Measurements from ENCODE around the gene BUB3. TPM values are rescaled to one million over a fixed set of nuclear protein-coding genes. Genes with fewer than 3 reads are reported as not detected.

The BUB3 gene
- total RNA-seq, 1 experiment from 2014 or later = 220 TPM

DNA sequence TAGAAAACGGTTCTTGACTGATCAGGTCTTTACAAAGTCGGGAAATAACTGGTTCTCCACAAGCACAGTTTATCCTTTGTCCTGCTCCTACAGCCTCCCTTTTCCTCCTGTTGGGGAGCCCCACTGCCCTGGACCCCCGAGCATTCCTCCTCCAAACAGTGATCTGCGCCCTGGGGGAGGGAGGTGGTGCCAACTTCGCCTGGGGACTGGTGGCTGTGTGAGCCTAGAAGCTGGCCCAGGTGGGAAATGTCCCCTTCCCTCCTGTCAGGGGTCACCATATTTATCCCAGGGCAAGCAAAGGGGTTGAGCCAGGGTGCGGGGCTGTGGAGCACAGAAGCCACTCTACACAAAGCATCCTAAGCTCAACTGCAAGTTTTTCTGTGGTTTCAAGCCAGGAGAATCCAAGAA lies 13.2 kb upstream of the BUB3 start:
- no peak for DNase-seq (ENCODE audit: low spot score)

DNA sequence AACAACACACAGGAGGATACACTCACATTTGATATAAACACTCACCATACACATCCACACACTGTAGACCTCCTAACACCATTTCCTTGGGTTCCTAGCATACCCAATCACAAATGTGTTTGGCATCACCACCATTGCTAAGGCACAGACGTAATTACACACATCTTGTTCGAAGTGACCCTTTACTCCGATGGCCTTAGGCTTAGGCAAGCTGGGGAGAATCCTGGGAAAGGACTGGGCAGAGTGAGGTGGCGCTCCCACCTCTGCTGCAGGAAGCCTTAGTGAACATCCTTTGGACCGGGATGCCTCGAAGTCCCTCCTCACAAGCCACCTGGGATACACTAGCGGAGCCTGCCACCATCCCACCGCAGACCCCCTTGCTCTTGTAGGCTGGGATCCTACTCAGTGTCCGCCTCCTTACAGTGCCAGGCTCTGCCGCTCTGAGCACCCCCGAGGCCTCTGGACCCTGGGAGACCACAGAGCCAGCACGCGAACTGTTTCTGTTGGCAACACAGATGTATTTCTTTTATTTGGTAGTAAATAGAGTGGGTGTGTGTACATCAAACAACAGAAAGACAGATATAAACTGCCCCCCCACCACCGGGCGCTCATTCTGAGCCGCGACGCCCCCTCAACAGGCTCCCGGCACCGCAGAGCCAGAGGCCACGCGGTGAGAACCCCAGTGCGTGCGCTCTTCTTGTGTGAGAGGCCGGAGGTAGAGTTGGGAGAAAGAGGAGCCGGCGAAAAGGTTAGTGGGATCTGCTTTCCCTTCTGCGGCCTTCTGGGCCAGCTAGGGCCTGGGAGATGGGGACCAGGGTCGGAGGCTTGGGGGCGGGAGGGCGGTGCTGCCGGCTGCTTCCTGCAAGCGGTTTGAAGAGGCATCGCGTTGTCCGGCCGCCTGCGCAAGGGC lies 12.2 kb upstream of the BUB3 start:
- DNase-seq (ENCODE audit: low spot score) = no peak

DNA sequence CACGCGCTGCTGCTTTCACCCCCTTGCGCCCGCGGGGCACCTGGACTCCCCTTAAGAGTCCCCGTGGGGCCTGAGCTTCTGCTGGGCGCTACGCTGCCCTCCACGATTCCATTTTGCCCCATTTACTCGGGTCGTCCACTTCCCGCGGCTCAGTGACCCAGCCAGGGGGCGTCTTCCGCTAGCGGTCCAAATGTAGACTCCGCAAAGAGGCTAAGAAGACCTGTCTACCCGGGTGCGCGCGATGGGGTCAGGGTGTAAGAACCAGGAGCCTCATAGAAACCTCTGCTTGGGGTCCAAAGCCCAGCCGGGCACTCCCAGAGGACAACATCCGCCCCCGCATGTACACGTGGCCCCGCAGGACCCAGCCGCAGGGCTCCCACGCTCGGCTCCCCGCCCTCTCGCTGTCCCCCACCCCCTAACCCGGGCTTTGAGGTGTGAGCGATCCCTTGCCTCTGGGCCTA lies 11.5 kb upstream of the BUB3 start:
- DNase-seq (ENCODE audit: low spot score) = no peak

DNA sequence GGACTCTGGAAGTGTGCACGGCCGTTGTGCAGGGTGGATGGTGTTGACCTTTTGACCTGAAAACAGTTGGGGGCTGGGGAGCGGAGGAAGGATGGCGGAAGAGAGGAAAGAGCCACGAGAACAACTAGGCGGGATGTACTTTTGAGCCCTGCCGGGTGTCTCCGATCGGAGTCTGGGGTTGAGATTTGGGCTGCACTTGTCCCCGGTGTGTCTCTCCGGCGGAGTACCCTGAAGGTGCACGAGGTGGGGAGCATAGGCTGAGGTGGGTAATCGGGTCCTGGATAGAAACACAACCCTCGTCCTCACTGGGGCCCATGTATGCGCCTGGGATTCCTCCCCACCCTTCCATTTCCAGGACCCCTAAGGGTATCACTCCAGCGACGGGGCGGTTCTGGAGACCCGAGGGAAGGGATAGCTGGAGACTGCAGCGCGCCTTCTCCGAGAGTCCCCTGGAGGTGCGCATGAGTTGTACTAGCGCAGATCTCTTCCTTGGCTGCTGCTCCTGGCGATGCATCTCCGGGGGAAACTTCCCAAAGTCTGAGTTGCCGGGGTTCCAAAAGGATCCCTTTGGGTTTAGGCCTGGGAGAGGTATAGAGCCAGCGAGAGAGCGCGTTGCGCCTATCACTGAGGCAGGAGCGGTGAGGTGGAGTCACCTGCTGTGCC lies 10.9 kb upstream of the BUB3 start:
- no peak for DNase-seq (ENCODE audit: low spot score)

DNA sequence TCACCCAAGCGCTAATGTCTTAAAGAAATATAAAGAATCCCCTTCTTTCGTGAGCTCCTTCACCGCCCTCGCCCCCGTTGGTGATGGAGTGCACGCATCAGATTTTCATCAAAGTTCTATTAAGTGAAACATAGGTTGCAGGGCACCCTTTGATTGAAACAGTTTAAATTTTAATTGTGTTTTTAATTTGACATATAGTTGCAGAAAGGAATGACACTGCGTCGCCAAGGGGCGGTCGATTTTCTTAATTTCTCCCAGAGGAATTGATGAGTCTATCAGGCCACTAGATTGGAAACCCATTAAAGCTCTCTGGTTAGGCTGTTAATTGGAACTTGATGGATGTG lies 10.4 kb upstream of the BUB3 start:
- DNase-seq (ENCODE audit: low spot score) = no peak

DNA sequence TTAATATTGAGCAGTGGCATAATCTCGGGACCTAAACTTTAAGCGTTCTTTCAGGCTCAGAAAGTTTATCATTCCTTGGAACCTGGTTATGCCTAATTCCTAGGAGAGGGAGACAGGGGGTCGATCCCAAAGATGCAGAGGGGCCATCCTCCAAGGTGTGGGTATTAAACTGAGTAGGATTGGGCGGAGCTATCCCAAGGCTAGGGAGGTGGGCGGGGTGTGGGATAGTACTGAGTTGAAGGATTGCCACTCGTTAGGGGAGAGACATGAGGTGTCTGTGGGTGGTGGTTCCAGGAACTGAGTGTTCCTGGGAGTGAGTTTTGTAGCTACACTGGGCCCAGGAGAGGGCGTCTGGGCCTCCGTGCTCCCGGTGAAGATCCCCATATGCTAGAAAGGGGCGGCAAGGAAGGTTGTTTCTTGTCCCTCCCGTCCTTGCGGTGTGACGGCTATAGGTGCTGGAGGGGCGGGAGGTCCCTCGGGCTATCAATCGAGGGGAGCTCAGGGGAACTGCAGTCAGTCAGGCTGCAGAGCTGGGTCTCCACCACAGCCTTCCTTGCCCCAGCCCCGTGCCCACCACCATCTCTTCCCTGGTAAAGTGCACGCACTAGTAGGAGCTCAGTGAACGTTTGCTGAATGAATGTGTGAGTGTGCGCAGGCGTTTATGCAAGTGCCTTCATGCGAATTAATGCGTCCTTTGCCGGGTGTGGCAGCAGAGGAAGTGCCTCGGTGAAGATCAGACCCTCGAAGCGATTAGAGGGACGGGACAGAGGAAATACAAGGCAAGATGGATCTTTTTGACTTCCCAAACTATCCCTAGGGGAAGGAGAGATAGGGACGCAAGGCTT lies 9.3 kb upstream of the BUB3 start:
- DNase-seq (ENCODE audit: low spot score) = no peak

DNA sequence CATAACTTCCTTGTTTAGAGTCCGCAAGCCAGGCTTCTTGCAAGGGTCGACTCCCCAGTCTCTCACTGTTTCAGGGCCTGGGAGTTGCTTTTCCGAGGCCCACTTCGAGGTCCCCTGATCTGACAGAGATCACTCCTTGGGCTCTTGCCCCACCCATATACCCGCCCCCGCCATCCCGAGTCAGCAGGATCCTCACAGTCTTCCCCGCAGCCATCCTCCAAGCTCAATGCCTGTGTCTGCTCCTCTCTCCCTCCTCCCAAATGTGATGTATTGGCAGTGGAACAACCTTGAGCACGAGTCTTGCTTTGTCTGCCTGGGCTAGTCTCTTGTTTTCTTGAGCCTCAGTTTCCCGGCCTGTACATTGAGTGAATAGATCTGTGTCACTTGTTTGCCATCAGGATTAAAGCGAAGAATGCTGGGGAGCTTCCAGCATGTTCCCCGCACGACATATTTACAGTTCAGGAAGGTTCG lies 8.6 kb upstream of the BUB3 start:
- no peak for DNase-seq (ENCODE audit: low spot score)

DNA sequence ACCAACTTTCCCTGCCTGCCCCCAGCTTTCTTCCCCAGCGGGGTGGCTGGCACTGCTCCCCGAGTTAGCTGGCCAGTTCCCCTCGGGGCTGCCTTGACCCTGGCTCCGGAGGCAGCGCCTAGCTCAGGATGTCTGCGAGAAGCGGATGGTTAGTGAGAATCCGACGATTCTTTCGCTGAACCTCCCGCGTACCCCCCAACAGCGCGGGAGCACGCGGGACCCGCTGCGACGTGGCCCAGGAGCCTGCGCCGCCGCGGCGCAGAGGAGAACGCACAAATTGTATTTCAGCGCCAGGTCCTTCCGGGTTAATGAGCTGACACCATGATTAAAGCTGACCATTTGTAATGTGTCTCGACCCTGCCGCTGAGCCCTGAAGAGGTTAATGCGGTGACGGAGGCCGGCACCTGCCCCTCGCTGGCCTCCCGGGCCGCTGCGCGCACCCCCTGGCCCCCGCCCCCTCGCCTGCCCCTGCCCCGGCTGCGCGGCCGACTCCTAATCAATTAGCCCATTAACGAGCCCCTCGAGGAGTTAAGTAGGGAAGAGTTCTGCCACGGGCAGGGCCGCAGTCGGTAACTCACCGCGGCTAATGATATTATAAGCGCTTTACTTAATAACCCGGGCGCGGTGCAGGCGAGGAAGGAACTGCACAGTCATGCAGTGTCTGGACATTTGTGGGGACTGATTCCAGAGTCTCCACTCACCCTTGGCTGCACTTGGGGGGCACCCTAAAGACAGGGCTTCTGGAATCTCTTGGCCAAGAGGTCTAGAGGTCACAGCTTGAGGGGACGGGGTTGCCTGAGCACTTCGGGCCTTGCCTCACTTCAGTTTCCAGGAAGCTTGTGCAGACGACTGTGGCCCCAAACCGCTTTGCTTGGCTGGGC lies 7.9 kb upstream of the BUB3 start:
- no peak for DNase-seq (ENCODE audit: low spot score)

DNA sequence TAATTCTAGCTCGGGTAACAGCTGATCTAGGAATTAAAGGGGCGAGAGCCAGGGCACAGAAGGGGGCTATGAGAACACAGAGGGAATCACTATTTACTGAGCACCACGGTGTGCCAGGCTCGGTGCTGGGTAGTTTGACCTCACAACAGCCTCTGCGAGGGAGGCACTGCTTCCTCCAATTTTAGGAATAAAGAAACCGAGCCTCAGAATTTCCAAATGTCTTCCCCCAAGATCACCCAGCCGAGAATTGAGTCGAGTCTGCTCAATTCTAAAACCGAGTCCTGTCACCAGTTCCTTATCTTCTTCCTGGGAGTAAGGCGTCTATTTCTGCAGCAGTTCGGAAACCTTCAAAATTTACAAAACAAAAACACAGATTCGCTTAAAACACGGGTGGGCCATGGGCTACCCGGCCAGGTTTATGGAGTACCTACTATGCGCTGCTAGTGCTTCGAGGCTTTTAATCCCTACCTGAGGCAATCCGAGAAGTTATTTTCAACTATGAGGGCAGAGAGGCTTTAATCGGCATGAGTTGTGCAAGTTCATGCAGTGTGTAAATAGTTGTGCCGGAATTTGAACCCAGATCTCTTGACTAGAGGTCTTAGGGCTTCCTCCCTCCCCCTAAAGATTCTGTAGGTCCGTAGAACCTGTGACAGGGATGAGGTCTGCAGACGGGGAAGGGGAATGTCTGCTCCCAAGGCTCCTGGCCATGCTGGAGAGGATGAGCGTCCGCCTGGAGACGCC lies 7.1 kb upstream of the BUB3 start:
- DNase-seq (ENCODE audit: low spot score) = no peak

DNA sequence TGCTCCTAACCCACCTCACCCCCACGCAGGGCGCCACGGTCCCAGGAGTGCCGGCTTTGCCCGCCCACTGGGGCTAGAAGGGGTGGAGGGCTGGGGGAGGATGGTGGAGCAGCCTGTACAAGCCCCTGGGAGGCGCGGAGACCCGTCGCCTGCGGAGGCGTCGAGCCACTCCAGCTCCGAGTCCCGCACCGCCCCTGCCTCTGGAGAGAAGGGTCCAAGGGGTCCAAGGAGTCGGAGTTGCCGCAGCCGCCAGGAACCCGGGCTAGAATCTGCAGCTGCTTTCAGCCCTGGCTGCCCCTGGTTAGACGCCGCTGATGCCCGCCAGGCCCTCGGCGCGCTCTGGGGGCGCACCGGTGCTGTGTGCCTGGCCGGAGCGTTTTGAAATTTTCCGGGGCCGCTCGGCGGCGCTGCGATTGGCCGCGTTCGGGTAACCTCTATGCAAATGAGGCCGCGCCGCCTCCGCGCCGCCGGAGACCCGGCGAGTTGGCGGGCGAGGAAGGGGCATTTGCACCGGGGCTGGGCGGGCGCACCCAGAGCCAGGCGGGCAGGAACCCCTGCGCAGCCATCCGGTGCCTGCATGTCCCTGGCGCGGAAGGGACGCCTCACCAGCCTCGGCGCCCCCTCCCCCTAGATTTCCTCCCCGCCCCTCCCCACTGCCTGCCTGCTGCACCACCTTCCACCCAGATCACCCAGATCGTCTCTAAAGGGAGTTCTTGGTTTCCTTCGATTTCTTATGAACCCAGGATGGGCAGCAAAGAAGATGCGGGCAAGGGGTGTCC lies 6.4 kb upstream of the BUB3 start, which contains the start of gene HMX2:
HMX2 (plus strand) TSS at position 502 of the 779 bp plus-strand sequence; CDS start at position 745, 243 bp downstream.
- DNase-seq (ENCODE audit: low spot score) = no peak

DNA sequence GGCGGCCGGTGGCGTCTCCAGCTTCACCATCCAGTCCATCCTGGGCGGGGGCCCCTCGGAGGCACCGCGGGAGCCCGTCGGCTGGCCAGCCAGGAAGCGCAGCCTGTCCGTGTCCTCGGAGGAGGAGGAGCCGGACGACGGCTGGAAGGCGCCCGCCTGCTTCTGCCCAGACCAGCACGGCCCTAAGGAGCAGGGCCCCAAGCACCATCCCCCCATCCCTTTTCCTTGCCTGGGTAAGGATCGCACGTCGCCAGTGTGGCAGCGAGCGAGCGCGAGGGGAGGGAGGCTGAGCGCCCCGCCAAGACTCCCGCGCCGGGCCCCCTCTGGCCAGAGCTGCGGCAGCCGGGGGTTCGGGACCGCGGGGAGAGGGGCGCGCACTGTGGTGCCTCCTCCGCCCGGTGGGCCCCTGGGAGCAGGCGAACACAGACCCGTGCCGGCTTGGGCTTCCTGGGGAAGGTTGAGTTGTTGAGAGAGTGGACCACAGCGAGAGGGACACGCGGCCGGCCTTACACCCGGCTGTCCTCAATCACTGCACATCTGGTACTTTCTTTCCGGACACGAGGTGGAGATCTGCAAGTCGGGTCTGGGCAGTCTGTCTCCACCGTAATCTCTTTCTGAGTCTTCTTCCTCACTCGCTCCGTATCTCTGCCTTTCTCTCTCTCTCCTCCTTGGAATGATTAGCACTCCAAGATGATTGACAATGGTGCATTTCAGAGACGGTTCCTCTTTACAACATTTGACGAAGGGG lies 5.6 kb upstream of the BUB3 start:
- no peak for DNase-seq (ENCODE audit: low spot score)

DNA sequence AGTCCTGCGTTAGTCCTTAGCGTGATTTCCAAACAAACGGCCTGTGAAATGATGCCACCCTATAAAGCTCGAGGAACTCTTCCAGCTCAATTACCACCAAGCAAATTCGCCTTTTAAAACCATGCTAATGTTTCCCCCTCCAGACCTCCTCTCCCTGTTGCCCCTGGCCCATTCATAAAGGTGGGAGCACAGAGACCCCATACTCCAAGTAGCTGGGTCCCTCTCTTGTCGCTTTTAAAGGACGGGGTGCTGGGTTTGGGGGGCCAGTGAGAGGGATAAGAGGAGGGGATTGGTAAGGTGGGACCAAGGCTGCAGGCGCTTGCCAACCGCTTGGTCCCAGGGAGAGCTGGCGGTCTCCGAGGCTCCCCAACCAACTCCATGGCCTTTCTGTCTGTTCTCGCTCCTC lies 5.0 kb upstream of the BUB3 start:
- no peak for DNase-seq (ENCODE audit: low spot score)

DNA sequence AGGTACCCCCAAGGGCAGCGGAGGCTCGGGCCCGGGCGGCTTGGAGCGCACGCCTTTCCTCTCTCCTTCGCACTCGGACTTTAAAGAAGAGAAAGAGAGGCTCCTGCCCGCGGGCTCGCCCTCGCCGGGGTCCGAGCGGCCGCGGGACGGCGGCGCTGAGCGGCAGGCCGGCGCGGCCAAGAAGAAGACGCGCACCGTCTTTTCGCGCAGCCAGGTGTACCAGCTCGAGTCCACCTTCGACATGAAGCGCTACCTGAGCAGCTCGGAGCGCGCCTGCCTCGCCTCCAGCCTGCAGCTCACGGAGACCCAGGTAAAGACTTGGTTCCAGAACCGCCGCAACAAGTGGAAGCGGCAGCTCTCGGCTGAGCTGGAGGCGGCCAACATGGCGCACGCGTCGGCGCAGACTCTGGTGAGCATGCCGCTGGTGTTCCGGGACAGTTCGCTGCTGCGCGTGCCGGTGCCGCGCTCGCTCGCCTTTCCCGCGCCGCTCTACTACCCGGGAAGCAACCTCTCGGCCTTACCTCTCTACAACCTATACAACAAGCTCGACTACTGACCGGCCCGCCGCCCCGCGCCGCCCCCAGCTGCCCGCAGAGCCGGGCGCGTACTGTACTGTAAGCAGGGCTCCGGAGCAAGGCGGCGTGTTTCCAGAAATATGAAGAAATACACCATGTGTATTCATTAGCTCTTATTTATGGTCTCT lies 4.5 kb upstream of the BUB3 start:
- DNase-seq (ENCODE audit: low spot score) = no peak

DNA sequence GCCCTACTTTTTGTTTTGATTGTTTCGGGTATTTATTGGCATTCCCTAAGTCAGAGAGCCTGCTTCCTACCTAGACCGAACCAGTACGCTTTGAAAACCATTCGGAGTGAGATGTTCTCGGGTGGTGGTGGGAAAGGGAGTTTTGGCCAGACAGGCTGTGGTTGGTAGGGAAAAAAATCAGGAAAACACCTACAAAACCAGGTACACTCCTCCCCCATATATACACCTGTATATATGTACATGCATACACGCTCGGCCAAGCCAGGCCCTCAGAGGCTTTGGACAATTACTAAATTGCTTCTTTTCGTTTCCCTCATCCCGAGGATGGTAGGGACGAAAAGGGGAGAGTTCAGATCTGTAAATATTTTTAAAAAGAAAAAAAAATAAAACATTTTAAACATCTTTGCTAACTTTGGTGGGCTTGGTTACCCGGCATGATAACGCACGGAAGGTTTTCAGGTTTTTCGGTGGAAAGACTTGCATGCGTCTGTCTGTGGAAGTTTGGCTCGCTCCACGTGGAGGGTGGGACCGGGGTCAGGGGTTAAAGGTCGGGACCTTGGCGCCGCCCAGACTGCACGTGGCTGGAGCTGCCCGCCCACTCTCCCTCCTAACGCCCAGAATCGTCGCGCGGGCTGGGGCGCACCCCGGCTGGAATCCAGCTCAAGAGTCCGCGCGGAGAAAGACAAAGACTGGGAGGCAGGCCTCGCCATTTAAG lies 3.8 kb upstream of the BUB3 start:
- DNase-seq (ENCODE audit: low spot score) = no peak

DNA sequence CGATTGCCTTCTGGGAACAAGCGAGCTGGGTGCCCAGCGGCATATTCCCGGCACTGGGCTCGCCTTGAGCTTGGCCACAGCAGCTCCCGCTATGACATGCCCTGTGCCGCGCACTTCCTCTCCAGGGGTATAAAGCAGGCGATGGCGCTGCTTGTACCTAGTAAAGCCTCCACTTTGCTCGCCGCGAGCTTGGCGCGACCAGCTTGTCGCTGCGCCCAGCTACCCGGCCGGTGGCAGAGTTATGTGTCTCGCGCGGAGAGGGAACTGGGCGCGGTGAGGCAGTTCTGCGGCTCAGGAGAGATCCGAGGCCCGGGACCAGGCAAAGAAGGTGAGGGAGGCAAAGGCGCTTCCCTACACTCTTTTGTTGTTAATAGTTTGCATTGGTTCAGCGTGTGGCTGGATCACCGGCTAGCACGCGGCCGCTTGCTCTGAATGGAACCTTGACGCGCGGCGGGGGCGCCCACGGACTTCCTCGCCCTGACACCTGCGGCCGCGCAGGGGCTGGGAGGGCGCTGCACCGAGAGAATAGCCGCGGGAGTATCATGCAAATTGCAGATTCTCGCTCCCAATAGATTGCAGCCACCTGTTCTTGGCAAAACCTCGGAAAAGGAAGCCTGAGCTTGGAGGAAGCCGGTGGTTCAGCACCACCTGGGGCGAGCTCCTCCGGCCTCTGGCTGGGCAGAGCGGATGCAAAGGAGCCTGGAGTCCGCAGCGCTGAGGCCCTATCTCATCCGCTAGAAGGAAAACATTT lies 3.0 kb upstream of the BUB3 start:
- no peak for DNase-seq (ENCODE audit: low spot score)

DNA sequence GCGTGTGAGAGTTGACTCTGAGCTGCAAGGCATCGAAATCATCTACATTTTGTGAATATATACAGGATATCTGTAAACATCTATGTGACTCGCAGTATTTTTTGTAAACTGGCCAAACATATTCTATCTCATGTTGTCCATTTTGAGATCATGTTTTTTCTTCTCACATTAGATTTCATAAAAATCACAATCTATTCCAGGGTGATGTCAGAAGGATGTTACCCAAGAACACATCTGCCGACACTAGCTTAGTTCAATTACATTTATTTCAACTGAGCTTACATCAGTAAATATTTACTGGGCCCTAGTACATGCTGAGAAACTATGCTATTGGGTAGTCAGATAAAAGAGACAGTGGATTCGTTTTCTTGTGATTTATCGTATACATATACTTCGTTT lies 2.5 kb upstream of the BUB3 start:
- DNase-seq (ENCODE audit: low spot score) = no peak

All from H4 (cell line).